GM13977 (cell line): ENCODE data around the gene HEXIM1.

Experiments used
- DNase-seq: peaks from one replicate; pipeline ENCODE4 v3.0.0; 2012; ENCODE audit warnings: low spot score
- in situ Hi-C: fragments of 300-500 bp; cut with MboI; formaldehyde crosslinking; loops from one replicate; pipeline ENCODE4 v1.12.0; 2022; ENCODE audit warnings: low sequenced_read_pairs, low pct_unique_long_range_greater_than_20kb, mixed read lengths, inconsistent platforms; ENCODE audit not compliant: unreplicated experiment
- TF ChIP-seq, protein P1 (sequence below): IDR thresholded peaks from 2 replicates; pipeline ENCODE4 v1.5.1; 2012; ENCODE audit warnings: mild to moderate bottlenecking, control low read depth; ENCODE audit not compliant: insufficient read depth; ENCODE audit errors: extremely low read depth, missing control alignments

Gene HEXIM1

DNA sequence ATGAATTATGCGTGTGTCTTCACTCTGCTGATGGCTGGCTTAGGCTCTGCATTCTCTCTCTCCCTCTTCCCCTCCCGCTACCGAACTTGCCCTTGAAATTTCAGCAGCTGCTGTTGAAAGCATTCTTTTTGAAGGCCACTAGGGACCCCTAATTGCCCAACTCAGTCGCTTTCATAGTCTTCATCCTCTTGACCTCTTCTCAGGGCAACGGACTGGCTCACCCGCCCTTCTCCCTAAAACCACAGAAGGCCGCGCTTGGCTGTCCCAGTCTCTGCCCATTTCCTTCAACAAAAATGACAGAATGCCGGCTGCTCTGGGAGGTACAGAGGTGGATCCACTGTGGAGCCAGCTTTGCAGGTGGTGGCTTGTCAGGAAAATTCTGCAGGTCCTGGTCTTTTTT, 52.4 kb downstream of the HEXIM1 start:
- in situ Hi-C loops: no loop called here
- TF ChIP-seq, protein P1, sequence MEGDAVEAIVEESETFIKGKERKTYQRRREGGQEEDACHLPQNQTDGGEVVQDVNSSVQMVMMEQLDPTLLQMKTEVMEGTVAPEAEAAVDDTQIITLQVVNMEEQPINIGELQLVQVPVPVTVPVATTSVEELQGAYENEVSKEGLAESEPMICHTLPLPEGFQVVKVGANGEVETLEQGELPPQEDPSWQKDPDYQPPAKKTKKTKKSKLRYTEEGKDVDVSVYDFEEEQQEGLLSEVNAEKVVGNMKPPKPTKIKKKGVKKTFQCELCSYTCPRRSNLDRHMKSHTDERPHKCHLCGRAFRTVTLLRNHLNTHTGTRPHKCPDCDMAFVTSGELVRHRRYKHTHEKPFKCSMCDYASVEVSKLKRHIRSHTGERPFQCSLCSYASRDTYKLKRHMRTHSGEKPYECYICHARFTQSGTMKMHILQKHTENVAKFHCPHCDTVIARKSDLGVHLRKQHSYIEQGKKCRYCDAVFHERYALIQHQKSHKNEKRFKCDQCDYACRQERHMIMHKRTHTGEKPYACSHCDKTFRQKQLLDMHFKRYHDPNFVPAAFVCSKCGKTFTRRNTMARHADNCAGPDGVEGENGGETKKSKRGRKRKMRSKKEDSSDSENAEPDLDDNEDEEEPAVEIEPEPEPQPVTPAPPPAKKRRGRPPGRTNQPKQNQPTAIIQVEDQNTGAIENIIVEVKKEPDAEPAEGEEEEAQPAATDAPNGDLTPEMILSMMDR: no peak
- DNase-seq: no peak

DNA sequence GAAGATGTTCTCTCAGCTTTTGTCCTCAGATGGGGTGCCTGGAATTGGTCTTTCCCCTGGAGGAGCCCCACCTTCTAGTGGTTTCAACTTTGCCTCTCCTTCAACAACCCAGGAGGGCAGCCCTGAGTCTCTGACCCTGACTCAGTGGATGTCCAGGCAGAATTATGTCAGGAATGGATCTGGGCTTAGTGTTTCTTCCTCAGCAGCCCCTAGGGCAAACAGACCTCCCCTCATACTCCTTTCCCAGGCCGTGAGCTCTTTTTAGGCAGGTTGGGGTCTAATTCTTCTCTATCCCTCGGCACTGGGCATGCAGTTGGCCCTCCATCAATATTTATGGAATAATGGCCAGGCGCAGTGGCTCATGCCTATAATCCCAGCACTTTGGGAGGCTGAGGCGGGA, 53.2 kb downstream of the HEXIM1 start:
- TF ChIP-seq, protein P1: no peak
- in situ Hi-C loops: no loop called here
- no peak for DNase-seq
